Right lobe of liver (tissue), 4 donors: Measurements from ENCODE around the gene RBM18.

Source experiments
- CTCF ChIP-seq, 4 donors: fragments of 200-600 bp in 3 of 4; fragments of 450-650 bp in 1 of 4; IDR thresholded peaks; one replicate each; pipeline versions ENCODE4 v1.5.1 to v1.8.0; 2016 to 2022; ENCODE audit warnings: antibody characterized with exemption in 4 of 4, mild to moderate bottlenecking in 2 of 4
- POLR2A ChIP-seq: fragments of 450-650 bp; IDR thresholded peaks from one replicate; pipeline ENCODE4 v1.6.1; 2017; ENCODE audit warnings: antibody characterized with exemption, mild to moderate bottlenecking
- donor health status: DM: no; HTN: no; CAD: no.
- donor health status: DM: no; HTN: no; CAD: no.
- donor health status: DM: no; HTN: yes; CAD: no.

DNA sequence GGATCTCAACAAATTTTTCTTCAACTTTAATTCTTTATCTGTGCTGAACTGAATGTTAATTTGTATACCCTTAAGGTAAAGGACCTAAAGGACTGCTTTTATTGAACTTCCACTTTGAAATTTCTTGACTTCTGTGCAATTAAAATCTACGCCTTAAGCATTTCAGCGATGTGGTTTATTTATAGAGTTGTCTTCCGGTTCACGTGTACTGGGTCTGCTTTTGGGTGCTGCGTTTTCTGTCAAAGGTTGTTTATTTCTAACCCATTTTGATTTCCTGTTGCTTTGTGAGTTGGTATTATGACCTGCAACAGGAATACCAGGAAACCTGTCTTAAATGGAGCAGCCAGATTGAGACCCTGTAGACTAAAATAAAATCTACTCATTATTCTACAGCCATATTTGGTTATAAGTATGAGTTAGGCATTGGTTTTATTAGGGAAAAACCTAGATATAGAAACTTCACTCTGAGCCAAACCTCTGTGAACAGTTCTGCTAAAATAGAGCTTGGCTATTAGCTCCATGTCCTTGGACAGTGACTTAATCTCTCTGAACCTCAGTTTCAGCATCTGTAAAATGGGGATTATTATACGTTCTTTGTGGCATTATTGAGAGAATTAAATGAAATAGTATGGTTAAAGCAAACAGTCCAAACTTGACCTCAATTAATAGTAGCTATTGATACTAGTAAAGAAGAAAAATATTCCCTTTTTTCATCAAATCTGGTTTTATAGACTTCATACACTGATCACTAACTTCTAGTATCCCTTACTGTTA is 3.6 kb upstream of the RBM18 start:
- TF ChIP-seq POLR2A (no peak), CTCF (IDR thresholded peaks at IDR 0.05) (no peak)
